HEK293 (cell line): Measurements from ENCODE around the gene EDNRA.

ENCODE experiments used
- CTCF ChIA-PET: fragments of 350-600 bp; formaldehyde crosslinking; extraction: SDS; loops from one replicate; lab custom pipeline; 2021; ENCODE audit warnings: antibody characterized with exemption; lab: Yijun Ruan, JAX
- POLR2A ChIA-PET: fragments of 300-600 bp; formaldehyde crosslinking; extraction: SDS; loops from one replicate; lab custom pipeline; 2020; ENCODE audit warnings: antibody characterized with exemption, inconsistent platforms; lab: Yijun Ruan, JAX
- H3K27ac ChIP-seq: fragments of 200-500 bp; sonication (Bioruptor generic); 2 replicates; pipeline ENCODE4 v1.5.1; 2014; ENCODE audit warnings: low read depth, low read length, control low read depth, inconsistent platforms; ENCODE audit errors: extremely low read depth
- H3K36me3 ChIP-seq, 2 experiments: fragments of 200-500 bp in 1 of 2; sonication (Bioruptor generic) in 1 of 2; 1 replicate in 1 of 2; 2 replicates in 1 of 2; pipeline ENCODE4 v1.5.1; 2014 to 2017; ENCODE audit warnings: inconsistent platforms in 2 of 2, low read length in 2 of 2; ENCODE audit not compliant: control insufficient read depth in 2 of 2, insufficient read depth in 1 of 2
- H3K4me1 ChIP-seq: fragments of 200-500 bp; sonication (Bioruptor generic); 2 replicates; pipeline ENCODE4 v1.5.1; 2014; ENCODE audit warnings: mild to moderate bottlenecking, low read length, inconsistent platforms; ENCODE audit not compliant: control insufficient read depth, insufficient read depth
- H3K4me3 ChIP-seq: 2 replicates; pipeline ENCODE4 v1.5.1; 2011; ENCODE audit warnings: low read depth, mild to moderate bottlenecking, control low read depth, low read length, moderate library complexity
- H3K9me3 ChIP-seq: fragments of 200-500 bp; sonication (Bioruptor generic); 2 replicates; pipeline ENCODE4 v1.5.1; 2014; ENCODE audit warnings: low read depth, low read length, inconsistent platforms; ENCODE audit not compliant: control insufficient read depth, insufficient read depth
- ATF2 ChIP-seq: fragments of 450-650 bp; formaldehyde crosslinking; IDR thresholded peaks from 2 replicates; pipeline ENCODE4 v1.5.1; 2016; ENCODE audit warnings: missing biosample characterization, missing genetic modification characterization, low read depth
- BCL11A ChIP-seq: fragments of 450-650 bp; formaldehyde crosslinking; IDR thresholded peaks from 2 replicates; pipeline ENCODE4 v1.5.1; 2016; ENCODE audit warnings: low read depth, missing biosample characterization, missing genetic modification characterization
- BCL11B ChIP-seq: fragments of 450-650 bp; formaldehyde crosslinking; IDR thresholded peaks from 2 replicates; pipeline ENCODE4 v1.5.1; 2016; ENCODE audit warnings: low read depth, missing biosample characterization, missing genetic modification characterization
- GLIS1 ChIP-seq: fragments of 450-650 bp; formaldehyde crosslinking; IDR thresholded peaks from 2 replicates; pipeline ENCODE4 v1.5.1; 2016; ENCODE audit warnings: missing biosample characterization, missing genetic modification characterization
- HOXA7 ChIP-seq: sonication (generic); formaldehyde crosslinking; IDR thresholded peaks from 2 replicates; pipeline ENCODE4 v1.8.1; 2022; ENCODE audit warnings: missing genetic modification reagents, borderline replicate concordance
- PATZ1 ChIP-seq: fragments of 450-650 bp; formaldehyde crosslinking; IDR thresholded peaks from 2 replicates; pipeline ENCODE4 v1.5.1; 2016; ENCODE audit warnings: missing biosample characterization, missing genetic modification characterization
- SP3 ChIP-seq: fragments of 450-650 bp; formaldehyde crosslinking; IDR thresholded peaks from 2 replicates; pipeline ENCODE4 v1.5.1; 2016; ENCODE audit warnings: missing biosample characterization, missing genetic modification characterization
- ZBTB17 ChIP-seq: fragments of 450-650 bp; formaldehyde crosslinking; IDR thresholded peaks from 2 replicates; pipeline ENCODE4 v1.5.1; 2016; ENCODE audit warnings: missing biosample characterization, missing genetic modification characterization
- ZBTB48 ChIP-seq: fragments of 450-650 bp; formaldehyde crosslinking; IDR thresholded peaks from 2 replicates; pipeline ENCODE4 v1.5.1; 2016; ENCODE audit warnings: missing biosample characterization, missing genetic modification characterization
- ZNF10 ChIP-seq: fragments of 450-650 bp; formaldehyde crosslinking; IDR thresholded peaks from 2 replicates; pipeline ENCODE4 v1.5.1; 2017; ENCODE audit warnings: missing biosample characterization, missing genetic modification characterization
- ZNF114 ChIP-seq: fragments of 450-650 bp; formaldehyde crosslinking; IDR thresholded peaks from 2 replicates; pipeline ENCODE4 v1.5.0; 2017; ENCODE audit warnings: missing biosample characterization, missing genetic modification characterization
- ZNF214 ChIP-seq: fragments of 450-650 bp; formaldehyde crosslinking; IDR thresholded peaks from 2 replicates; pipeline ENCODE4 v1.5.1; 2017; ENCODE audit warnings: missing biosample characterization, mild to moderate bottlenecking, missing genetic modification characterization, borderline replicate concordance
- ZNF280D ChIP-seq: fragments of 450-650 bp; formaldehyde crosslinking; IDR thresholded peaks from 2 replicates; pipeline ENCODE4 v1.5.1; 2016; ENCODE audit warnings: missing biosample characterization, missing genetic modification characterization
- ZNF391 ChIP-seq: fragments of 450-650 bp; formaldehyde crosslinking; IDR thresholded peaks from 2 replicates; pipeline ENCODE4 v1.5.1; 2016; ENCODE audit warnings: low read depth, missing biosample characterization, missing genetic modification characterization, borderline replicate concordance
- ZNF473 ChIP-seq: fragments of 450-650 bp; formaldehyde crosslinking; IDR thresholded peaks from 2 replicates; pipeline ENCODE4 v1.5.1; 2017; ENCODE audit warnings: missing biosample characterization, missing genetic modification characterization
- ZNF48 ChIP-seq: fragments of 450-650 bp; formaldehyde crosslinking; IDR thresholded peaks from 2 replicates; pipeline ENCODE4 v1.5.1; 2016; ENCODE audit warnings: missing biosample characterization, missing genetic modification characterization
- ZNF624 ChIP-seq: fragments of 450-650 bp; formaldehyde crosslinking; IDR thresholded peaks from 2 replicates; pipeline ENCODE4 v1.5.1; 2017; ENCODE audit warnings: missing biosample characterization, missing genetic modification characterization
- ZNF768 ChIP-seq: fragments of 450-650 bp; formaldehyde crosslinking; IDR thresholded peaks from 2 replicates; pipeline ENCODE4 v1.5.1; 2018; ENCODE audit warnings: missing biosample characterization, mild to moderate bottlenecking, missing genetic modification characterization
- TF ChIP-seq, protein P1 (sequence below): fragments of 450-650 bp; formaldehyde crosslinking; IDR thresholded peaks from 2 replicates; pipeline ENCODE4 v1.5.1; 2016; ENCODE audit warnings: missing biosample characterization, missing genetic modification characterization
- TF ChIP-seq, protein P2 (sequence below): fragments of 450-650 bp; formaldehyde crosslinking; IDR thresholded peaks from 2 replicates; pipeline ENCODE4 v1.5.1; 2016; ENCODE audit warnings: missing biosample characterization, missing genetic modification characterization

The EDNRA gene

DNA sequence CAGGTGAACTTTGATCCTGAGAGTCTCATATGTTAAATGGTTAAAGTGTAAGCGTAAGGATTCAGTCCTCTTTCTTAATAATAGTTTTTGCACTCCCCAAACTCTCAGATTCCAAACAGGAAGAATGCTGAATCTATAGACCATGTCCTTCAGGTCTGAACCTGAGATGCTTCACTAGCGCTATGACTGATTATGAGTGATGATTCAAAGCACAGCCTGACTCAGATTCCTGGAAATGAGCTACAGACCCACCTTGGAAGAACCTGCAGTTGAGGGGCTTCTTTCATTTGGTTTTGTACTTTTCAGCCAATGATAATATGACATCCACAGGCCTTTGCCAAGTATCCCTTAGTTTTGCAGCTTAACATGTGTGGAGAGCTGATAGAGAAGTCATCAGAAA, 1.4 kb downstream of the EDNRA start:
- ChIA-PET CTCF (interaction anchor here (1.1 to 1.4 kb wide), 2 partner anchors 26 to 385 kb away, joined by 3 to 4 read pairs; no protein-coding TSS in a partner anchor), POLR2A (no interaction called here)
- no peak overlapping the region for H3K4me3 ChIP-seq
- no peaks in the 10 kb centered on the region for H3K36me3 ChIP-seq
- H3K27ac ChIP-seq: no peak overlapping the region
- H3K9me3 ChIP-seq: no peaks in the 10 kb centered on the region
- no peaks in the 10 kb centered on the region for H3K4me1 ChIP-seq
- TF ChIP-seq ZNF391 (tag by site-specific recombination) (no peak), ZNF114 (tag by site-specific recombination) (no peak), ZNF624 (tag by site-specific recombination) (no peak), ZBTB48 (tag by site-specific recombination) (no peak), ZNF48 (tag by site-specific recombination) (no peak), ZBTB17 (tag by site-specific recombination) (no peak), HOXA7 (CRISPR knock-in tag) (no peak), ZNF214 (tag by site-specific recombination) (no peak), ZNF473 (tag by site-specific recombination) (no peak), PATZ1 (tag by site-specific recombination) (no peak), GLIS1 (tag by site-specific recombination) (no peak), ZNF280D (no peak), ZNF768 (tag by site-specific recombination) (no peak), BCL11B (no peak), ATF2 (no peak), SP3 (tag by site-specific recombination) (no peak), BCL11A (tag by site-specific recombination) (no peak), ZNF10 (tag by site-specific recombination) (no peak)
- TF ChIP-seq, protein P1, sequence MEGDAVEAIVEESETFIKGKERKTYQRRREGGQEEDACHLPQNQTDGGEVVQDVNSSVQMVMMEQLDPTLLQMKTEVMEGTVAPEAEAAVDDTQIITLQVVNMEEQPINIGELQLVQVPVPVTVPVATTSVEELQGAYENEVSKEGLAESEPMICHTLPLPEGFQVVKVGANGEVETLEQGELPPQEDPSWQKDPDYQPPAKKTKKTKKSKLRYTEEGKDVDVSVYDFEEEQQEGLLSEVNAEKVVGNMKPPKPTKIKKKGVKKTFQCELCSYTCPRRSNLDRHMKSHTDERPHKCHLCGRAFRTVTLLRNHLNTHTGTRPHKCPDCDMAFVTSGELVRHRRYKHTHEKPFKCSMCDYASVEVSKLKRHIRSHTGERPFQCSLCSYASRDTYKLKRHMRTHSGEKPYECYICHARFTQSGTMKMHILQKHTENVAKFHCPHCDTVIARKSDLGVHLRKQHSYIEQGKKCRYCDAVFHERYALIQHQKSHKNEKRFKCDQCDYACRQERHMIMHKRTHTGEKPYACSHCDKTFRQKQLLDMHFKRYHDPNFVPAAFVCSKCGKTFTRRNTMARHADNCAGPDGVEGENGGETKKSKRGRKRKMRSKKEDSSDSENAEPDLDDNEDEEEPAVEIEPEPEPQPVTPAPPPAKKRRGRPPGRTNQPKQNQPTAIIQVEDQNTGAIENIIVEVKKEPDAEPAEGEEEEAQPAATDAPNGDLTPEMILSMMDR (tag by site-specific recombination): no peak
- TF ChIP-seq, protein P2, sequence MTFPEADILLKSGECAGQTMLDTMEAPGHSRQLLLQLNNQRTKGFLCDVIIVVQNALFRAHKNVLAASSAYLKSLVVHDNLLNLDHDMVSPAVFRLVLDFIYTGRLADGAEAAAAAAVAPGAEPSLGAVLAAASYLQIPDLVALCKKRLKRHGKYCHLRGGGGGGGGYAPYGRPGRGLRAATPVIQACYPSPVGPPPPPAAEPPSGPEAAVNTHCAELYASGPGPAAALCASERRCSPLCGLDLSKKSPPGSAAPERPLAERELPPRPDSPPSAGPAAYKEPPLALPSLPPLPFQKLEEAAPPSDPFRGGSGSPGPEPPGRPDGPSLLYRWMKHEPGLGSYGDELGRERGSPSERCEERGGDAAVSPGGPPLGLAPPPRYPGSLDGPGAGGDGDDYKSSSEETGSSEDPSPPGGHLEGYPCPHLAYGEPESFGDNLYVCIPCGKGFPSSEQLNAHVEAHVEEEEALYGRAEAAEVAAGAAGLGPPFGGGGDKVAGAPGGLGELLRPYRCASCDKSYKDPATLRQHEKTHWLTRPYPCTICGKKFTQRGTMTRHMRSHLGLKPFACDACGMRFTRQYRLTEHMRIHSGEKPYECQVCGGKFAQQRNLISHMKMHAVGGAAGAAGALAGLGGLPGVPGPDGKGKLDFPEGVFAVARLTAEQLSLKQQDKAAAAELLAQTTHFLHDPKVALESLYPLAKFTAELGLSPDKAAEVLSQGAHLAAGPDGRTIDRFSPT: no peak
